Measurements from ENCODE around the gene GSG1L.
"Not testable (repeated sequence)": the region's sequence is repeated elsewhere in the genome, so short reads cannot be mapped to it uniquely, and the experiment has no call there.

- TF ChIP-seq PKNOX1 (IDR thresholded peaks at IDR 0.05); TARDBP (IDR thresholded peaks at IDR 0.05); SUZ12 (IDR thresholded peaks at IDR 0.05); ELF4 (IDR thresholded peaks at IDR 0.05); SP1 (IDR thresholded peaks at IDR 0.05); BHLHE40 (IDR thresholded peaks at IDR 0.05; ENCODE audit: borderline replicate concordance); L3MBTL2 (conservative IDR thresholded peaks at IDR 0.05); ZNF384 (IDR thresholded peaks at IDR 0.05); HDGF (IDR thresholded peaks at IDR 0.05; ENCODE audit: borderline replicate concordance); FOXK2 (IDR thresholded peaks at IDR 0.05); NFRKB (IDR thresholded peaks at IDR 0.05); FOXM1 (IDR thresholded peaks at IDR 0.05; ENCODE audit: borderline replicate concordance); LEF1 (IDR thresholded peaks at IDR 0.05; ENCODE audit: borderline replicate concordance): not testable (repeated sequence)
Measured at GRCh38 chr16:27942071-27942470, 121.4 kb downstream of the GSG1L start.
